WERI-Rb-1 (cell line): Measurements from ENCODE around the gene MPZ.

Experiments
- DNase-seq: peaks from one replicate; pipeline ENCODE4 v3.0.0-alpha.2; 2020
- H3K27ac ChIP-seq: fragments of 250-450 bp; sonication (Bioruptor Pico); 2 replicates; pipeline ENCODE4 v1.5.1; 2020; ENCODE audit warnings: mild to moderate bottlenecking, moderate library complexity
- H3K27me3 ChIP-seq: fragments of 250-450 bp; sonication (Bioruptor Pico); 2 replicates; pipeline ENCODE4 v1.5.1; 2021; ENCODE audit warnings: mild to moderate bottlenecking, low read depth, moderate library complexity; ENCODE audit not compliant: insufficient read depth, severe bottlenecking
- H3K36me3 ChIP-seq: fragments of 250-450 bp; sonication (Bioruptor Pico); 2 replicates; pipeline ENCODE4 v1.5.1; 2020; ENCODE audit warnings: mild to moderate bottlenecking, moderate library complexity
- H3K4me3 ChIP-seq: 2 replicates; pipeline ENCODE4 v1.5.1; 2011; ENCODE audit warnings: low read depth, mild to moderate bottlenecking, control low read depth, low read length
- H3K9me3 ChIP-seq: fragments of 250-450 bp; sonication (Bioruptor Pico); 2 replicates; pipeline ENCODE4 v1.5.1; 2021; ENCODE audit warnings: mild to moderate bottlenecking, moderate library complexity; ENCODE audit not compliant: severe bottlenecking
- TF ChIP-seq, protein P1 (sequence below): IDR thresholded peaks from 2 replicates; pipeline ENCODE4 v1.5.1; 2011; ENCODE audit warnings: low read depth, mild to moderate bottlenecking, control low read depth, inconsistent platforms, low read length

The MPZ gene

DNA sequence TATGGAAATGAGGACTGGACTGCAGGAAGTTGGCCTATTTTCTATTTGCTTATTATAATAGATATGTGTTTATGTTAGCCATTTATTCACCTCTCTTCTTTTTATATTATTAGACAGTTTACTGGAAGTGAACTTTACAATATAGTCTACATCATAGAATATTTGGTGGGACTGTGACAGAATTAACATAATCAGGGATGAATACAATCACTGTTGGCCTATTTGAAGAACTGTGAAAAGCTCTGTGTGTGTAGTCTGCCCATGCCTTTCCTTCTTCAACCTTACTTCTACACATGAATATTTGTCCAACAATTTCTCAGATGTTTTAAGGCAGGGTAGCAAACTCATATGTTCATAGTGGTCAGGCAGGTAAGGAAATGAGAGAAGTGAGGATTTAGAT, 12.4 kb downstream of the MPZ start:
- TF ChIP-seq, protein P1, sequence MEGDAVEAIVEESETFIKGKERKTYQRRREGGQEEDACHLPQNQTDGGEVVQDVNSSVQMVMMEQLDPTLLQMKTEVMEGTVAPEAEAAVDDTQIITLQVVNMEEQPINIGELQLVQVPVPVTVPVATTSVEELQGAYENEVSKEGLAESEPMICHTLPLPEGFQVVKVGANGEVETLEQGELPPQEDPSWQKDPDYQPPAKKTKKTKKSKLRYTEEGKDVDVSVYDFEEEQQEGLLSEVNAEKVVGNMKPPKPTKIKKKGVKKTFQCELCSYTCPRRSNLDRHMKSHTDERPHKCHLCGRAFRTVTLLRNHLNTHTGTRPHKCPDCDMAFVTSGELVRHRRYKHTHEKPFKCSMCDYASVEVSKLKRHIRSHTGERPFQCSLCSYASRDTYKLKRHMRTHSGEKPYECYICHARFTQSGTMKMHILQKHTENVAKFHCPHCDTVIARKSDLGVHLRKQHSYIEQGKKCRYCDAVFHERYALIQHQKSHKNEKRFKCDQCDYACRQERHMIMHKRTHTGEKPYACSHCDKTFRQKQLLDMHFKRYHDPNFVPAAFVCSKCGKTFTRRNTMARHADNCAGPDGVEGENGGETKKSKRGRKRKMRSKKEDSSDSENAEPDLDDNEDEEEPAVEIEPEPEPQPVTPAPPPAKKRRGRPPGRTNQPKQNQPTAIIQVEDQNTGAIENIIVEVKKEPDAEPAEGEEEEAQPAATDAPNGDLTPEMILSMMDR = no peak
- no peaks in the 10 kb centered on the region for H3K27me3 ChIP-seq

DNA sequence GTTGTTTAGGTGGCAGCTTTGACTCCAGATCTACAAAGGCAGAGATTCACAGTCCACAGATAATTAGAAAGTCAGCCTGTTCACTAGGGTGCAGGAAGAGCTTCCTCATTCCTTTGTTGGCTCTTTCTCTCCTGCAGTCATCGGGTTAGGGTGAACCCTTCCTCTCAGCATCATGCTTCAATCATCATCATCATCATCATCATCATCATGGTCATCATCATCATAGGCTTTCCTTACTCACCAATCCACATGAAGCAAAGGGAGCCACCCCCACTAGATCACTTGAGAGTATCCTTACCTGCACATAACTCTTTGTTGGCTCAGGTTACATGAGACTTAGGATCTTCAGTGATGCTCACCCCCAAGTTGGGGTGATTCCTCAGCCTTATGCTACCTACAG, 19.0 kb downstream of the MPZ start:
- TF ChIP-seq, protein P1 = no peak
- H3K36me3 ChIP-seq = no peaks in the 10 kb centered on the region
- H3K9me3 ChIP-seq = no peaks in the 10 kb centered on the region
- H3K4me3 ChIP-seq = no peak overlapping the region
- H3K27me3 ChIP-seq = peaks cover 42% of the 10 kb centered on the region
- DNase-seq = no peak
- H3K27ac ChIP-seq = no peak overlapping the region

More for the DNA sequence above, 12.4 kb downstream of the MPZ start:
- no peak overlapping the region for H3K27ac ChIP-seq
- no peaks in the 10 kb centered on the region for H3K9me3 ChIP-seq
- no peak overlapping the region for H3K4me3 ChIP-seq
- no peaks in the 10 kb centered on the region for H3K36me3 ChIP-seq
- DNase-seq = no peak

DNA sequence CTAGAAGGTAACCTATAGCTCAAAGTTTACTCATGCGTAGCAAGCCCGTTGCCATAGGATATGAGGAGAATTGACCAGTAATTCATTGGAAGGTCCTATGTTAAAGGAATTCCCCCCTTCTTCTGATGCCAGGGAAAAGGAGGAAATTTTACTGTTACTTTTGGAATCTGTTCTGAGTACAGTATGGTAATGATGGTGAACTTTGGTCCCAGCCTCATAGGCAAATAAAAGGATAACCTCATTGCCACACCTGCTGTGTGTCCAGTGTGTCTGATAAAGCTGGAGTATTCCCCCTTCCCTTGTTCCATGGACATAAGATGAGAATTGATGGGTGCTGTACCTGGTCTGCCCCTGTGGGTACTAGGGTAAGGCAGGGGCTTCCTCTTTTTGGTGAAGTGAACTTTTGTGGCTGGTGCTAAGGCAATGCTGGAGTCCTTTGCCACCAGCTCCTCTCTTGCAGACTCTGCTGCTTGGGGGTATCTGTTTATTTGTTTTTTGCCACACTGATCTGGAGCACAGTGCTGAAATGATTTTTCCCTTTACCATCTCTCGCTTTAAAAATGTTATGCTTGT, 22.2 kb downstream of the MPZ start:
- H3K36me3 ChIP-seq = no peaks in the 10 kb centered on the region
- TF ChIP-seq, protein P1 = no peak
- H3K27me3 ChIP-seq = peaks cover 74% of the 10 kb centered on the region
- no peaks in the 10 kb centered on the region for H3K9me3 ChIP-seq
- H3K4me3 ChIP-seq = no peak overlapping the region
- no peak for DNase-seq
- H3K27ac ChIP-seq = no peak overlapping the region

- TF ChIP-seq, protein P1 = no peak
- DNase-seq = no peak
- peaks cover 84% of the 10 kb centered on the region for H3K27me3 ChIP-seq
- no peak overlapping the region for H3K27ac ChIP-seq
- H3K9me3 ChIP-seq = peaks cover 7% of the 10 kb centered on the region
- H3K36me3 ChIP-seq = no peaks in the 10 kb centered on the region
- H3K4me3 ChIP-seq = no peak overlapping the region
Observed at GRCh38 chr1:161285521-161285920, 24.2 kb downstream of the MPZ start.

DNA sequence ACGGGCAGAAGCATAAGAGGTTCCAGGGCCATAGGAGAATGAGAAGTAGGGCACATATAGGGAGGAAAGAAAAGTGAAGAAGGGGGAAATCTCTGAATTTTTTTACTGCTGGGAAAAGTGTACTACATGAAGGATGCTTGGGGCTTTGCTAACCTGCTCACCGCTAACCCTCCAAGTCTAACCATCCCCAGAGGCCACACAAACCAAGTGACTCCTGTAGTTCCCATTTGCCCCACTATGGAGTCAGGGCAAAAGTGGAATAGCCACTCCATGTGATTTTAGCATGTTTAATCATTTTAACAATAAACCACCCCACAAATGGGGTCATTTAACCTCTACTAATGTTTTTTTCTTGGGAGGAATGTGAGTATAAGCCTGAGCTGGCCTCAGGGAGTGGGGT, 24.7 kb downstream of the MPZ start:
- Histone ChIP-seq H3K36me3 (no peaks in the 10 kb centered on the region), H3K27me3 (peaks cover 88% of the 10 kb centered on the region), H3K9me3 (peaks cover 8% of the 10 kb centered on the region), H3K27ac (no peak overlapping the region), H3K4me3 (no peak overlapping the region)
- TF ChIP-seq, protein P1 = no peak
- DNase-seq = no peak

GRCh38 chr1:161282991-161283390, 26.8 kb downstream of the MPZ start:
- Histone ChIP-seq H3K36me3 (no peaks in the 10 kb centered on the region), H3K4me3 (no peak overlapping the region)
- TF ChIP-seq, protein P1 = no peak

More at GRCh38 chr1:161282991-161283390, 26.8 kb downstream of the MPZ start:
- no peak for DNase-seq
- H3K9me3 ChIP-seq = peaks cover 8% of the 10 kb centered on the region
- H3K27me3 ChIP-seq = peaks cover 89% of the 10 kb centered on the region
- no peak overlapping the region for H3K27ac ChIP-seq
